GM12878 (cell line): Measurements from ENCODE around the gene RMC1. TPM values are rescaled to one million over a fixed set of nuclear protein-coding genes. Genes with fewer than 3 reads are reported as not detected.

Source experiments
- ATAC-seq: fragments of 200-7000 bp; cut with Tn5 transposase; 3 replicates; pipeline ENCODE4 v1.9.1; 2020; ENCODE audit warnings: mild to moderate bottlenecking, moderate library complexity
- BruUV-seq: library from RNA; stranded (reverse); fragments of 400-500 nt; replicated peaks from 2 replicates; lab custom pipeline; 2021; lab: Mats Ljungman, UMichigan
- CTCF ChIA-PET: fragments of 300-600 bp; sonication (Branson Sonifier 250); formaldehyde crosslinking; extraction: SDS; loops from one replicate; lab custom pipeline; 2021; ENCODE audit warnings: inconsistent platforms; lab: Yijun Ruan, JAX
- POLR2A ChIA-PET: fragments of 350-600 bp; formaldehyde crosslinking; extraction: SDS; loops from one replicate; lab custom pipeline; 2021; ENCODE audit warnings: inconsistent platforms; lab: Charles Lee
- RAD21 ChIA-PET: fragments of 300-600 bp; sonication (Branson Sonifier 250); formaldehyde crosslinking; loops from one replicate; lab custom pipeline; 2023; ENCODE audit warnings: antibody characterized with exemption; ENCODE audit not compliant: unreplicated experiment; lab: Charles Lee
- SMC1A ChIA-PET: fragments of 300-600 bp; sonication (Branson Sonifier 250); formaldehyde crosslinking; loops from one replicate; lab custom pipeline; 2023; ENCODE audit not compliant: unreplicated experiment, uncharacterized antibody; lab: Charles Lee
- DNase-seq: peaks from one replicate; pipeline ENCODE4 v3.0.0-alpha.2; 2011; ENCODE audit warnings: low read depth, low spot score
- FAIRE-seq: peaks from 3 replicates; lab custom pipeline; 2011; peaks lifted over from hg19 to GRCh38; lab: Jason Lieb, UNC
- H2AFZ ChIP-seq: 2 replicates; pipeline ENCODE4 v1.6.0; 2011; ENCODE audit warnings: low read depth, low read length, control low read depth; ENCODE audit not compliant: control insufficient read depth
- H3K27ac ChIP-seq: 2 replicates; pipeline ENCODE4 v1.5.1; 2011; ENCODE audit warnings: control low read depth; ENCODE audit not compliant: control insufficient read depth, insufficient read depth
- H3K27me3 ChIP-seq, 2 experiments: replicated peaks in 1 of 2; 2 replicates each; pipeline versions ENCODE4 v1.6.0 to v1.6.1; 2011; ENCODE audit warnings: low read length in 1 of 2; ENCODE audit not compliant: control insufficient read depth in 2 of 2, insufficient read depth in 2 of 2
- H3K36me3 ChIP-seq, 2 experiments: 2 replicates each; pipeline ENCODE4 v1.5.1; 2011; ENCODE audit warnings: low read length in 1 of 2; ENCODE audit not compliant: control insufficient read depth in 2 of 2, insufficient read depth in 2 of 2
- H3K4me1 ChIP-seq: 2 replicates; pipeline ENCODE4 v1.6.1; 2011; ENCODE audit warnings: mild to moderate bottlenecking, low read length, moderate library complexity, mixed read lengths; ENCODE audit not compliant: control insufficient read depth, insufficient read depth
- H3K4me2 ChIP-seq: 2 replicates; pipeline ENCODE4 v1.6.0; 2011; ENCODE audit warnings: control low read depth; ENCODE audit not compliant: control insufficient read depth, insufficient read depth
- H3K4me3 ChIP-seq: fragments of 200-600 bp; sonication (generic); 2 replicates; pipeline ENCODE4 v1.5.1; 2016
- H3K79me2 ChIP-seq: 2 replicates; pipeline ENCODE4 v1.6.0; 2011; ENCODE audit warnings: low read length; ENCODE audit not compliant: control insufficient read depth, insufficient read depth
- H3K9ac ChIP-seq: 2 replicates; pipeline ENCODE4 v1.8.0; 2011; ENCODE audit warnings: low read length, control low read depth, mixed read lengths; ENCODE audit not compliant: control insufficient read depth, insufficient read depth
- H3K9me3 ChIP-seq: replicated peaks from 3 replicates; pipeline ENCODE4 v1.5.1; 2011; ENCODE audit warnings: mild to moderate bottlenecking, low read length; ENCODE audit not compliant: control insufficient read depth, insufficient read depth
- H4K20me1 ChIP-seq: 2 replicates; pipeline ENCODE4 v1.6.0; 2011; ENCODE audit not compliant: control insufficient read depth, insufficient read depth
- CBFB ChIP-seq: IDR thresholded peaks from 2 replicates; pipeline ENCODE4 v1.6.1; 2016; ENCODE audit warnings: antibody characterized with exemption, low read depth
- HDAC6 ChIP-seq: fragments of 200-600 bp; sonication (generic); IDR thresholded peaks from one replicate; pipeline ENCODE4 v1.8.0; 2017; ENCODE audit warnings: antibody characterized with exemption; ENCODE audit not compliant: unreplicated experiment
- NR2C1 ChIP-seq: fragments of 450-650 bp; IDR thresholded peaks from 2 replicates; pipeline ENCODE4 v1.6.1; 2017; ENCODE audit warnings: antibody characterized with exemption, mild to moderate bottlenecking, moderate library complexity
- NR2C2 ChIP-seq: IDR thresholded peaks from 2 replicates; pipeline ENCODE4 v1.6.1; 2011; ENCODE audit warnings: borderline replicate concordance, low read depth; ENCODE audit not compliant: control insufficient read depth, insufficient read length
- POLR2AphosphoS5 ChIP-seq: IDR thresholded peaks from 2 replicates; pipeline ENCODE4 v1.6.1; 2011; ENCODE audit warnings: mild to moderate bottlenecking, low read length, inconsistent platforms
- RFX5 ChIP-seq: IDR thresholded peaks from 2 replicates; pipeline ENCODE4 v1.6.1; 2011; ENCODE audit warnings: low read depth, low read length, improper control_type of control experiment
- TBL1XR1 ChIP-seq: IDR thresholded peaks from 2 replicates; pipeline ENCODE4 v1.6.1; 2012; ENCODE audit warnings: low read depth, low read length, improper control_type of control experiment
- ZNF384 ChIP-seq: IDR thresholded peaks from 2 replicates; pipeline ENCODE4 v1.6.1; 2012; ENCODE audit warnings: low read depth, mild to moderate bottlenecking, low read length, improper control_type of control experiment, borderline replicate concordance
- WGBS: methylation state at CpG from one replicate; pipeline ENCODE4 v1.1.6; 2016; ENCODE audit warnings: low lambda C conversion rate; ENCODE audit not compliant: insufficient replicate concordance, insufficient coverage; ENCODE audit errors: missing lambda C conversion rate; 5-methylcytosine and 5-hydroxymethylcytosine counted together
- in situ Hi-C: fragments of 300-500 bp; cut with MboI; formaldehyde crosslinking; loops from 9 replicates; pipeline ENCODE4 v1.14.3; 2018; ENCODE audit warnings: mixed read lengths
- intact Hi-C: fragments of 100-400 bp; cut with micrococcal nuclease; formaldehyde crosslinking; loops from one replicate; pipeline ENCODE4 v1.14.2; 2022; ENCODE audit not compliant: unreplicated experiment
- polyA plus RNA-seq, 11 experiments: library from polyadenylated mRNA; depleted of rRNA in 4 of 11; unstranded in 6 of 11; stranded (reverse) in 5 of 11; fragments of >200 nt; fragmentation: Nextera tagmentation in 4 of 11; fragmentation: Illumina TruSeq in 1 of 11; extraction: Ambion mirVana in 4 of 11; extraction: Trizol in 1 of 11; gene quantifications; 1 replicate in 1 of 11; 2 replicates in 10 of 11; pipeline versions ENCODE4 v1.2.1 to v1.2.3, GENCODE V29; 2011 to 2016; ENCODE audit warnings: inconsistent platforms in 2 of 11, missing spikeins in 2 of 11, low read depth in 1 of 11
- total RNA-seq, 4 experiments: library from RNA; depleted of rRNA in 3 of 4; stranded (reverse); fragments of >200 nt in 3 of 4; fragmentation: Illumina TruSeq in 1 of 4; extraction: Trizol in 1 of 4; gene quantifications; 2 replicates each; pipeline versions ENCODE4 v1.2.1 to v1.2.3, GENCODE V29; 2013 to 2021
- TF ChIP-seq, protein P1 (sequence below): IDR thresholded peaks from 2 replicates; pipeline ENCODE4 v1.6.1; 2011; ENCODE audit warnings: borderline replicate concordance, low read depth, mild to moderate bottlenecking, moderate library complexity, low read length; ENCODE audit not compliant: insufficient read depth, poor library complexity, severe bottlenecking
- TF ChIP-seq, protein P2 (sequence below): fragments of 450-650 bp; IDR thresholded peaks from 2 replicates; pipeline ENCODE4 v1.6.1; 2018; ENCODE audit warnings: mild to moderate bottlenecking, low read depth, moderate library complexity; ENCODE audit not compliant: partially characterized antibody
- TF ChIP-seq, protein P3 (sequence below): IDR thresholded peaks from 2 replicates; pipeline ENCODE4 v1.6.1; 2012; ENCODE audit warnings: low read depth, low read length, improper control_type of control experiment
- TF ChIP-seq, protein P4 (sequence below): IDR thresholded peaks from 2 replicates; pipeline ENCODE4 v1.6.1; 2011; ENCODE audit warnings: low read depth, mild to moderate bottlenecking, low read length, moderate library complexity, borderline replicate concordance; ENCODE audit errors: extremely low read depth

The RMC1 gene
- total and polyA plus RNA-seq, 10 of the 15 experiments (the other 5 are each of a cell fraction or from before 2014, with no cell fraction given): 8.4 to 57.6 (median 42.5) TPM

DNA sequence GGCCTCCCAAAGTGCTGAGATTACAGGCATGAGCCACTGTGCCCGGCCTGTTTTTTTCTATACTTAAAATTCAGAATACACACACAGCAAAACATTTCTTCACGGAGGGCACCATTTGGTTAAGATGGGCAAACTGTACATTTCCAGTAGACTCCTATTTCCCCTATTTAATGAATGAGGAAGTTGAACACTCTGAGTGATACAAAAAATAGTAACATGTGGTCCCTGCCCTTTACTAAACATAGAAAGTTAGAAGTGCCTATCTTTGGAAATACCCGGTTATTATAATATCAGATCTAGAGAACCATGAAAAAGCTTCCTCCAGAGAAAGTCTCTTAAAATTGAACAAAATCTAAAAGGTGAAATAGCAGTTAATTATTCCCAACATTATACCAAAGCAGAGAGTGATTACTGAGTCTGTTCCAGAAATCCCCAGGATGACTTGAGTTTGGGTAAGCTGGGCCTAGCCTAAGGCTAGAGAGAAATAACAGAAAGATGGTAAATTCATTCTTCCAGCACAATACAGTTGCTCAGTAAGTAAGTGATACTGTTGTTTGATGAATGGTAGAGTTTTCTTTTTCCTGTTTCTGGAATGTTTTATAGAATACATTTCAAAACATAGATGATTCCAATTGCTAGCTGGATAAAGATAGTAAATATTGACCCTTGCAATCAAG lies 23.3 kb upstream of the RMC1 start (continued):
- peak; percentile 62 for TF ChIP-seq ZNF384
- 0 out of 2 replicates have a peak, but pooled peaks have one; percentile 33 for TF ChIP-seq TBL1XR1
- no peak for TF ChIP-seq HDAC6
- TF ChIP-seq CBFB: no peak

DNA sequence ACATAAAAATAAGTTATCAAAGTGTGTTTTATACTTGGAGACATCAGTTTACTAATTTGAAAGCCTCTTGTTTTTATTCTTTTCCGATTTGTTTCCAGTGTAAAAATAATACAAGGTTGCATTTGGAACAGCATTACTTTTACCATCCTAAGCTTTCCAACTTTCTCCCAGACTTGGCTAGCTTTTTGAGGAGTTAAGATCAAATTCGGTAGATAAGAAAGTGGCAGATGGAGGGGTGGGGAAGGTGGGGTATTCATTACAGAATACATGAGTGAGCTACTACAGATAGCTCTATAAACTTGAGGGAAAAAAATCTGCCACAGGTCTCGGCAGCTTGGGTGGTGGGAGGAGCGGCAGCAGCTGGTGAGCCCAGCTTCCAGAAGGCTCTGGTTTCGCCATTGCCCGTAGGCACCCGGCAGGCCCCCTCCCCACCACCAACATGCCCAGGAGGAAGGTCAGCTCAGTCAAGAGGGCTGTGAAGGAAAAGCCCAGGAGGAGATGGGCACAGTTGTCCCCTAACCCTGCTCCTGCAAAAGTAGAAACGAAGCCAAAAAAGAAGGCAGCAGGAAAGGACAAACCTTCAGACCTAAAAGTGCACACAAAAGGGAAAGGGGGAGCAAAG lies 18.6 kb upstream of the RMC1 start:
- in situ Hi-C loops (no loop called here), intact Hi-C loops (no loop called here)
- CTCF ChIA-PET: interaction anchor here (0.8 to 2.6 kb wide), 4 partner anchors 9 to 24 kb away, joined by 3 to 22 read pairs (median 5); no protein-coding TSS in a partner anchor
- Histone ChIP-seq H3K9ac (no peak overlapping the region), H2AFZ (no peak overlapping the region), H3K4me1 (peaks cover 15% of the 10 kb centered on the region), H3K4me2 (no peak overlapping the region), H3K27ac (no peak overlapping the region), H3K79me2 (no peaks in the 10 kb centered on the region), H4K20me1 (no peaks in the 10 kb centered on the region), H3K9me3 (no peaks in the 10 kb centered on the region), H3K36me3 (peaks cover 0 to 2% of the 10 kb centered on the region in 2 experiments; a peak in 1 of 4 replicates), H3K27me3 (no peaks in the 10 kb centered on the region), H3K4me3 (no peak overlapping the region)
- no TSS peak for BruUV-seq
- SMC1A ChIA-PET: interaction anchor here (1.0 to 1.9 kb wide), 6 partner anchors 14 to 353 kb away, joined by 3 to 6 read pairs (median 3); no protein-coding TSS in a partner anchor
- FAIRE-seq: no peak
- WGBS: 78% methylated on average over 8 of the region's 8 CpGs
- RAD21 ChIA-PET: interaction anchor here (0.6 to 1.8 kb wide), 2 partner anchors 9 to 639 kb away, joined by 4 to 6 read pairs; no protein-coding TSS in a partner anchor
- TF ChIP-seq, protein P1, sequence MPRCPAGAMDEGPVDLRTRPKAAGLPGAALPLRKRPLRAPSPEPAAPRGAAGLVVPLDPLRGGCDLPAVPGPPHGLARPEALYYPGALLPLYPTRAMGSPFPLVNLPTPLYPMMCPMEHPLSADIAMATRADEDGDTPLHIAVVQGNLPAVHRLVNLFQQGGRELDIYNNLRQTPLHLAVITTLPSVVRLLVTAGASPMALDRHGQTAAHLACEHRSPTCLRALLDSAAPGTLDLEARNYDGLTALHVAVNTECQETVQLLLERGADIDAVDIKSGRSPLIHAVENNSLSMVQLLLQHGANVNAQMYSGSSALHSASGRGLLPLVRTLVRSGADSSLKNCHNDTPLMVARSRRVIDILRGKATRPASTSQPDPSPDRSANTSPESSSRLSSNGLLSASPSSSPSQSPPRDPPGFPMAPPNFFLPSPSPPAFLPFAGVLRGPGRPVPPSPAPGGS: no peak
- no peak for TF ChIP-seq NR2C2
- TF ChIP-seq, protein P2, sequence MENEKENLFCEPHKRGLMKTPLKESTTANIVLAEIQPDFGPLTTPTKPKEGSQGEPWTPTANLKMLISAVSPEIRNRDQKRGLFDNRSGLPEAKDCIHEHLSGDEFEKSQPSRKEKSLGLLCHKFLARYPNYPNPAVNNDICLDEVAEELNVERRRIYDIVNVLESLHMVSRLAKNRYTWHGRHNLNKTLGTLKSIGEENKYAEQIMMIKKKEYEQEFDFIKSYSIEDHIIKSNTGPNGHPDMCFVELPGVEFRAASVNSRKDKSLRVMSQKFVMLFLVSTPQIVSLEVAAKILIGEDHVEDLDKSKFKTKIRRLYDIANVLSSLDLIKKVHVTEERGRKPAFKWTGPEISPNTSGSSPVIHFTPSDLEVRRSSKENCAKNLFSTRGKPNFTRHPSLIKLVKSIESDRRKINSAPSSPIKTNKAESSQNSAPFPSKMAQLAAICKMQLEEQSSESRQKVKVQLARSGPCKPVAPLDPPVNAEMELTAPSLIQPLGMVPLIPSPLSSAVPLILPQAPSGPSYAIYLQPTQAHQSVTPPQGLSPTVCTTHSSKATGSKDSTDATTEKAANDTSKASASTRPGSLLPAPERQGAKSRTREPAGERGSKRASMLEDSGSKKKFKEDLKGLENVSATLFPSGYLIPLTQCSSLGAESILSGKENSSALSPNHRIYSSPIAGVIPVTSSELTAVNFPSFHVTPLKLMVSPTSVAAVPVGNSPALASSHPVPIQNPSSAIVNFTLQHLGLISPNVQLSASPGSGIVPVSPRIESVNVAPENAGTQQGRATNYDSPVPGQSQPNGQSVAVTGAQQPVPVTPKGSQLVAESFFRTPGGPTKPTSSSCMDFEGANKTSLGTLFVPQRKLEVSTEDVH: no peak
- no peak for TF ChIP-seq POLR2AphosphoS5
- TF ChIP-seq, protein P3, sequence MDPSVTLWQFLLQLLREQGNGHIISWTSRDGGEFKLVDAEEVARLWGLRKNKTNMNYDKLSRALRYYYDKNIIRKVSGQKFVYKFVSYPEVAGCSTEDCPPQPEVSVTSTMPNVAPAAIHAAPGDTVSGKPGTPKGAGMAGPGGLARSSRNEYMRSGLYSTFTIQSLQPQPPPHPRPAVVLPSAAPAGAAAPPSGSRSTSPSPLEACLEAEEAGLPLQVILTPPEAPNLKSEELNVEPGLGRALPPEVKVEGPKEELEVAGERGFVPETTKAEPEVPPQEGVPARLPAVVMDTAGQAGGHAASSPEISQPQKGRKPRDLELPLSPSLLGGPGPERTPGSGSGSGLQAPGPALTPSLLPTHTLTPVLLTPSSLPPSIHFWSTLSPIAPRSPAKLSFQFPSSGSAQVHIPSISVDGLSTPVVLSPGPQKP: no peak
- TF ChIP-seq, protein P4, sequence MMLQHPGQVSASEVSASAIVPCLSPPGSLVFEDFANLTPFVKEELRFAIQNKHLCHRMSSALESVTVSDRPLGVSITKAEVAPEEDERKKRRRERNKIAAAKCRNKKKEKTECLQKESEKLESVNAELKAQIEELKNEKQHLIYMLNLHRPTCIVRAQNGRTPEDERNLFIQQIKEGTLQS: no peak
- TF ChIP-seq RFX5: no peak
- TF ChIP-seq NR2C1: no peak
- POLR2A ChIA-PET: interaction anchor here (0.6 to 1.0 kb wide), 4 partner anchors 14 to 412 kb away, joined by 3 to 6 read pairs (median 4); a partner anchor contains a TSS
- DNase-seq: no peak
- no peak for ATAC-seq
